K562 (cell line): ENCODE data around the gene ELFN2. TPM values are rescaled to one million over a fixed set of nuclear protein-coding genes. Genes with fewer than 3 reads are reported as not detected.

Experiments
- ATAC-seq: fragments of 200-7000 bp; cut with Tn5 transposase; 3 replicates; pipeline ENCODE4 v1.9.1; 2020; ENCODE audit warnings: moderate library complexity
- BruUV-seq: library from RNA; stranded (reverse); fragments of 400-500 nt; replicated peaks from 2 replicates; lab custom pipeline; 2021; lab: Mats Ljungman, UMichigan
- CTCF ChIA-PET: fragments of 300-600 bp; formaldehyde crosslinking; extraction: SDS; loops from one replicate; lab custom pipeline; 2021; ENCODE audit warnings: low intra/inter-chr PET ratio; lab: Yijun Ruan, JAX
- POLR2A ChIA-PET: fragments of 300-600, 350-650 bp; sonication (Branson Sonifier 250); formaldehyde crosslinking; extraction: SDS; loops from one replicate; lab custom pipeline; 2021; ENCODE audit warnings: antibody characterized with exemption, inconsistent platforms; lab: Yijun Ruan, JAX
- DNase-seq, 4 experiments: peaks; one replicate each; pipeline versions ENCODE4 v3.0.0 to v3.0.0-alpha.2; 2011 to 2018; ENCODE audit warnings: low spot score in 3 of 4, mixed read lengths in 3 of 4; ENCODE audit errors: extremely low read depth in 1 of 4
- FAIRE-seq: peaks from 2 replicates; lab custom pipeline; 2011; peaks lifted over from hg19 to GRCh38; lab: Jason Lieb, UNC
- H2AFZ ChIP-seq: 2 replicates; pipeline ENCODE4 v1.6.0; 2011; ENCODE audit warnings: low read depth, low read length, control low read depth, inconsistent platforms
- H3K27ac ChIP-seq: fragments of 200-600 bp; 3 replicates; pipeline ENCODE4 v1.8.0; 2011; ENCODE audit warnings: low read depth, mild to moderate bottlenecking, control low read depth, inconsistent platforms, low read length, moderate library complexity, mixed read lengths; ENCODE audit errors: extremely low read depth
- H3K27me3 ChIP-seq, 2 experiments: fragments of 300-600 bp in 1 of 2; 2 replicates in 1 of 2; 3 replicates in 1 of 2; pipeline versions ENCODE4 v1.6.0 to v1.8.0; 2011; ENCODE audit warnings: inconsistent platforms in 2 of 2, low read length in 2 of 2, mild to moderate bottlenecking in 1 of 2, mixed read lengths in 1 of 2, moderate library complexity in 1 of 2; ENCODE audit not compliant: control insufficient read depth in 2 of 2, insufficient read depth in 2 of 2
- H3K36me3 ChIP-seq: fragments of 300-600 bp; 3 replicates; pipeline ENCODE4 v1.8.0; 2011; ENCODE audit warnings: mild to moderate bottlenecking, low read length, inconsistent platforms; ENCODE audit not compliant: control insufficient read depth, insufficient read depth
- H3K4me1 ChIP-seq, 2 experiments: fragments of 200-600 bp in 1 of 2; replicated peaks in 1 of 2; 2 replicates in 1 of 2; 3 replicates in 1 of 2; pipeline versions ENCODE4 v1.5.1 to v1.8.0; 2011; ENCODE audit warnings: inconsistent platforms in 2 of 2, low read length in 2 of 2, mild to moderate bottlenecking in 1 of 2, mixed read lengths in 1 of 2, moderate library complexity in 1 of 2; ENCODE audit not compliant: control insufficient read depth in 2 of 2, insufficient read depth in 2 of 2
- H3K4me2 ChIP-seq: 2 replicates; pipeline ENCODE4 v1.6.1; 2011; ENCODE audit warnings: low read length, control low read depth, inconsistent platforms, mixed read lengths; ENCODE audit not compliant: insufficient read depth
- H3K4me3 ChIP-seq: fragments of 200-600 bp; sonication (generic), shearing (Covaris generic); 2 replicates; pipeline ENCODE4 v1.5.1; 2016; ENCODE audit warnings: control low read depth, inconsistent platforms
- H3K79me2 ChIP-seq: fragments of 200-600 bp; 3 replicates; pipeline ENCODE4 v1.8.0; 2011; ENCODE audit warnings: low read length, inconsistent platforms; ENCODE audit not compliant: control insufficient read depth, insufficient read depth
- H3K9ac ChIP-seq, 2 experiments: 2 replicates each; pipeline versions ENCODE4 v1.6.0 to v1.6.1; 2011; ENCODE audit warnings: low read depth in 2 of 2, low read length in 2 of 2, control low read depth in 1 of 2, inconsistent platforms in 1 of 2, mild to moderate bottlenecking in 1 of 2, mixed read lengths in 1 of 2; ENCODE audit not compliant: insufficient read depth in 1 of 2
- H3K9me1 ChIP-seq: one replicate; pipeline ENCODE4 v1.6.0; 2011; ENCODE audit warnings: inconsistent platforms, mild to moderate bottlenecking, low read length, moderate library complexity; ENCODE audit not compliant: control insufficient read depth, insufficient read depth
- H3K9me3 ChIP-seq: replicated peaks from 2 replicates; pipeline ENCODE4 v1.5.1; 2011; ENCODE audit warnings: low read depth, low read length, inconsistent platforms; ENCODE audit not compliant: control insufficient read depth, insufficient read depth
- H4K20me1 ChIP-seq: replicated peaks from 2 replicates; pipeline ENCODE4 v1.6.1; 2011; ENCODE audit warnings: low read length, inconsistent platforms, mixed read lengths; ENCODE audit not compliant: control insufficient read depth, insufficient read depth
- EZH2 ChIP-seq: IDR thresholded peaks from 2 replicates; pipeline ENCODE4 v1.6.1; 2012; ENCODE audit warnings: low read depth, mild to moderate bottlenecking, inconsistent platforms, low read length, borderline replicate concordance
- MBD1 ChIP-seq: fragments of 250-450 bp; sonication (Bioruptor Pico); IDR thresholded peaks from 2 replicates; pipeline ENCODE4 v1.8.0; 2022; ENCODE audit warnings: inconsistent platforms
- MYC ChIP-seq, 2 experiments: fragments of 250-450 bp in 1 of 2; sonication (Bioruptor Pico) in 1 of 2; IDR thresholded peaks; 2 replicates each; pipeline versions ENCODE4 v1.5.1 to v1.6.1; 2012 to 2021; ENCODE audit warnings: low read depth in 2 of 2, borderline replicate concordance in 1 of 2, improper control_type of control experiment in 1 of 2, low read length in 1 of 2, mild to moderate bottlenecking in 1 of 2, moderate library complexity in 1 of 2
- NUFIP1 ChIP-seq: fragments of 450-650 bp; IDR thresholded peaks from 2 replicates; pipeline ENCODE4 v1.6.1; 2018; ENCODE audit not compliant: partially characterized antibody
- PHF8 ChIP-seq: fragments of 200-600 bp; sonication (generic); IDR thresholded peaks from 2 replicates; pipeline ENCODE4 v1.6.1; 2012; ENCODE audit warnings: mixed run types, mild to moderate bottlenecking, inconsistent platforms, low read length, moderate library complexity, borderline replicate concordance
- PREB ChIP-seq: sonication (generic); formaldehyde crosslinking; IDR thresholded peaks from 2 replicates; pipeline ENCODE4 v1.8.1; 2023; ENCODE audit warnings: mild to moderate bottlenecking, missing genetic modification reagents
- TSHZ1 ChIP-seq: fragments of 250-450 bp; sonication (Bioruptor Pico); IDR thresholded peaks from 2 replicates; pipeline ENCODE4 v1.4.0; 2020; ENCODE audit warnings: mild to moderate bottlenecking, moderate library complexity
- USF1 ChIP-seq: sonication (generic); formaldehyde crosslinking; IDR thresholded peaks from 2 replicates; pipeline ENCODE4 v1.9.0; 2022; ENCODE audit warnings: mild to moderate bottlenecking, missing genetic modification reagents
- ZNF146 ChIP-seq: IDR thresholded peaks from one replicate; pipeline ENCODE4 v1.6.1; 2018; ENCODE audit warnings: missing compliant biosample characterization; ENCODE audit not compliant: unreplicated experiment
- ZNF354B ChIP-seq: fragments of 250-450 bp; sonication (Bioruptor Pico); IDR thresholded peaks from 2 replicates; pipeline ENCODE4 v1.4.0; 2020
- ZNF431 ChIP-seq: sonication (generic); formaldehyde crosslinking; IDR thresholded peaks from 2 replicates; pipeline ENCODE4 v1.8.0; 2022; ENCODE audit warnings: mild to moderate bottlenecking, missing genetic modification reagents
- ZNF740 ChIP-seq, 3 experiments: fragments of 200-800 bp in 1 of 3; sonication (Bioruptor generic) in 1 of 3; sonication (generic) in 1 of 3; formaldehyde crosslinking in 1 of 3; IDR thresholded peaks; 2 replicates each; pipeline versions ENCODE4 v1.6.1 to v1.8.0; 2016 to 2022; ENCODE audit warnings: mild to moderate bottlenecking in 2 of 3, missing compliant biosample characterization in 2 of 3, missing genetic modification characterization in 2 of 3, missing genetic modification reagents in 1 of 3
- WGBS: fragments of 100-300 bp; shearing (Covaris generic); methylation state at CpG from one replicate; pipeline ENCODE4 v1.1.6; 2016; ENCODE audit warnings: low coverage, mixed read lengths; ENCODE audit not compliant: insufficient coverage; ENCODE audit errors: missing lambda C conversion rate; 5-methylcytosine and 5-hydroxymethylcytosine counted together
- in situ Hi-C: fragments of 300-500 bp; cut with MboI; formaldehyde crosslinking; loops from 4 replicates; pipeline ENCODE4 v1.15.0; 2018; ENCODE audit warnings: inconsistent platforms, mixed read lengths
- intact Hi-C: fragments of 100-400 bp; cut with micrococcal nuclease; formaldehyde crosslinking; loops from 2 replicates; pipeline ENCODE4 v1.14.2; 2022
- polyA plus RNA-seq, 8 experiments: library from polyadenylated mRNA; depleted of rRNA in 4 of 8; stranded (reverse) in 5 of 8; unstranded in 3 of 8; fragments of >200 nt; fragmentation: Nextera tagmentation in 2 of 8; fragmentation: Illumina TruSeq in 1 of 8; extraction: Ambion mirVana in 2 of 8; extraction: Trizol in 1 of 8; gene quantifications; 2 replicates each; pipeline versions ENCODE4 v1.2.1 to v1.2.3, GENCODE V29; 2011 to 2014; ENCODE audit warnings: inconsistent platforms in 1 of 8, missing spikeins in 1 of 8
- total RNA-seq, 7 experiments: library from RNA; depleted of rRNA in 6 of 7; stranded (reverse); fragments of >200 nt in 6 of 7; fragmentation: Illumina TruSeq in 2 of 7; extraction: Trizol in 2 of 7; gene quantifications; 2 replicates each; pipeline versions ENCODE4 v1.2.1 to v1.2.3, GENCODE V29; 2011 to 2021; ENCODE audit warnings: low replicate concordance in 1 of 7

ELFN2 gene
- total and polyA plus RNA-seq, 9 of the 15 experiments (the other 6 are each of a cell fraction or from before 2014, with no cell fraction given): not detected

GRCh38 chr22:37369483-37369882 lies 57.8 kb downstream of the ELFN2 start:
- Histone ChIP-seq H4K20me1 (0 out of 2 replicates have a peak, but pooled peaks cover 5% of the 10 kb centered on the region), H3K27me3 (peaks cover 5 to 56% of the 10 kb centered on the region in 2 experiments; a peak in 3 of 5 replicates), H3K27ac (no peak overlapping the region), H3K9ac (no peak overlapping the region), H3K79me2 (no peaks in the 10 kb centered on the region), H3K4me3 (no peak overlapping the region), H3K9me3 (no peaks in the 10 kb centered on the region), H3K36me3 (no peaks in the 10 kb centered on the region), H3K4me2 (no peak overlapping the region), H2AFZ (no peak overlapping the region), H3K9me1 (no peaks in the 10 kb centered on the region), H3K4me1 (peaks cover 0 to 15% of the 10 kb centered on the region in 2 experiments; a peak in 2 of 5 replicates)
- ATAC-seq (no peak), FAIRE-seq (no peak), DNase-seq (no peak)
- ChIA-PET CTCF (no interaction called here), POLR2A (no interaction called here)
- no TSS peak for BruUV-seq
- in situ Hi-C loops (no loop called here), intact Hi-C loops (no loop called here)
- 7% methylated on average over 3 of the region's 10 CpGs for WGBS
- TF ChIP-seq EZH2: no peak
- TF ChIP-seq MYC (IDR thresholded peaks at IDR 0.05; ENCODE audit: low read depth, low read length): no peak
- TF ChIP-seq MYC (CRISPR knock-in tag; IDR thresholded peaks at IDR 0.05; ENCODE audit: borderline replicate concordance, low read depth): no peak
- no peak for TF ChIP-seq ZNF431
- TF ChIP-seq TSHZ1 (CRISPR knock-in tag): no peak
- no peak for TF ChIP-seq ZNF146 (CRISPR knock-in tag)
- TF ChIP-seq PHF8: no peak
- TF ChIP-seq ZNF354B: no peak
- TF ChIP-seq ZNF740 (CRISPR knock-in tag; IDR thresholded peaks at IDR 0.05): no peak
- TF ChIP-seq ZNF740 (tag; IDR thresholded peaks at IDR 0.05): no peak
- TF ChIP-seq USF1: no peak
- no peak for TF ChIP-seq NUFIP1
- TF ChIP-seq MBD1: no peak
- TF ChIP-seq PREB: no peak
